OCI-LY1 (cell line): ENCODE results near the gene ZNF277.

Experiments
- H2AFZ ChIP-seq: fragments of 200-600 bp; sonication (generic), shearing (Covaris generic); 2 replicates; pipeline ENCODE4 v1.6.0; 2014; ENCODE audit warnings: antibody characterized with exemption, mild to moderate bottlenecking, low read length
- H3F3A ChIP-seq: fragments of 200-600 bp; sonication (generic), shearing (Covaris generic); 2 replicates; pipeline ENCODE4 v1.6.0; 2014; ENCODE audit warnings: mild to moderate bottlenecking, antibody characterized with exemption, low read length, moderate library complexity; ENCODE audit not compliant: insufficient read depth
- H3K27ac ChIP-seq: fragments of 200-600 bp; sonication (generic); 2 replicates; pipeline ENCODE4 v1.5.1; 2014; ENCODE audit warnings: low read length, mixed run types, mild to moderate bottlenecking, low read depth; ENCODE audit not compliant: poor library complexity, severe bottlenecking
- H3K27me3 ChIP-seq: fragments of 200-600 bp; sonication (generic); 2 replicates; pipeline ENCODE4 v1.6.0; 2014; ENCODE audit warnings: antibody characterized with exemption, mild to moderate bottlenecking, low read length, moderate library complexity; ENCODE audit not compliant: insufficient read depth
- H3K36me3 ChIP-seq: fragments of 200-600 bp; sonication (generic); 2 replicates; pipeline ENCODE4 v1.6.1; 2014; ENCODE audit warnings: mild to moderate bottlenecking, antibody characterized with exemption, low read length, moderate library complexity, mixed read lengths; ENCODE audit not compliant: insufficient read depth
- H3K4me1 ChIP-seq: fragments of 200-600 bp; sonication (generic); 2 replicates; pipeline ENCODE4 v1.5.1; 2014; ENCODE audit warnings: mild to moderate bottlenecking, low read length, moderate library complexity; ENCODE audit not compliant: insufficient read depth, severe bottlenecking
- H3K4me2 ChIP-seq: fragments of 200-600 bp; sonication (generic), shearing (Covaris generic); 2 replicates; pipeline ENCODE4 v1.6.1; 2014; ENCODE audit warnings: low read length
- H3K4me3 ChIP-seq: fragments of 200-600 bp; sonication (generic); 2 replicates; pipeline ENCODE4 v1.5.1; 2014; ENCODE audit warnings: low read length, low read depth, mild to moderate bottlenecking, mixed read lengths; ENCODE audit not compliant: poor library complexity, severe bottlenecking
- H3K79me2 ChIP-seq: fragments of 200-600 bp; shearing (Covaris generic); 2 replicates; pipeline ENCODE4 v1.6.1; 2016; ENCODE audit warnings: mixed run types, low read length, mixed read lengths; ENCODE audit not compliant: insufficient read depth
- H3K9ac ChIP-seq: fragments of 200-600 bp; sonication (generic), shearing (Covaris generic); 2 replicates; pipeline ENCODE4 v1.6.1; 2014; ENCODE audit warnings: mild to moderate bottlenecking, low read length, mixed read lengths
- H3K9me2 ChIP-seq: fragments of 200-600 bp; sonication (generic), shearing (Covaris generic); 2 replicates; pipeline ENCODE4 v1.6.1; 2014; ENCODE audit warnings: low read depth, mild to moderate bottlenecking, low read length, mixed read lengths
- H3K9me3 ChIP-seq: fragments of 200-600 bp; shearing (Covaris generic); 2 replicates; pipeline ENCODE4 v1.6.1; 2014; ENCODE audit warnings: low read length, mixed read lengths
- H4K20me1 ChIP-seq: fragments of 200-600 bp; sonication (generic), shearing (Covaris generic); 2 replicates; pipeline ENCODE4 v1.6.0; 2016; ENCODE audit warnings: mild to moderate bottlenecking, low read length; ENCODE audit not compliant: insufficient read depth
- CTCF ChIP-seq: fragments of 200-600 bp; sonication (generic), shearing (Covaris generic); IDR thresholded peaks from 2 replicates; pipeline ENCODE4 v1.5.1; 2017; ENCODE audit warnings: mild to moderate bottlenecking, antibody characterized with exemption, low read length, moderate library complexity, mixed read lengths
- EZH2 ChIP-seq: fragments of 200-600 bp; sonication (generic), shearing (Covaris generic); IDR thresholded peaks from 2 replicates; pipeline ENCODE4 v1.8.0; 2017; ENCODE audit warnings: borderline replicate concordance, mixed run types, mild to moderate bottlenecking, antibody characterized with exemption, low read length, moderate library complexity, mixed read lengths

The ZNF277 gene

GRCh38 chr7:112176693-112177415 is 29.6 kb upstream of the ZNF277 start:
- Histone ChIP-seq H3K4me1 (no peaks in the 10 kb centered on the region), H3K27ac (no peak overlapping the region), H3K9me3 (no peaks in the 10 kb centered on the region), H3K36me3 (no peaks in the 10 kb centered on the region), H3K4me2 (no peak overlapping the region), H3K4me3 (no peak overlapping the region), H2AFZ (no peak overlapping the region), H4K20me1 (no peaks in the 10 kb centered on the region), H3K9me2 (no peaks in the 10 kb centered on the region), H3F3A (no peaks in the 10 kb centered on the region), H3K9ac (no peak overlapping the region), H3K79me2 (no peaks in the 10 kb centered on the region), H3K27me3 (no peaks in the 10 kb centered on the region)
- TF ChIP-seq EZH2 (no peak), CTCF (no peak)

DNA sequence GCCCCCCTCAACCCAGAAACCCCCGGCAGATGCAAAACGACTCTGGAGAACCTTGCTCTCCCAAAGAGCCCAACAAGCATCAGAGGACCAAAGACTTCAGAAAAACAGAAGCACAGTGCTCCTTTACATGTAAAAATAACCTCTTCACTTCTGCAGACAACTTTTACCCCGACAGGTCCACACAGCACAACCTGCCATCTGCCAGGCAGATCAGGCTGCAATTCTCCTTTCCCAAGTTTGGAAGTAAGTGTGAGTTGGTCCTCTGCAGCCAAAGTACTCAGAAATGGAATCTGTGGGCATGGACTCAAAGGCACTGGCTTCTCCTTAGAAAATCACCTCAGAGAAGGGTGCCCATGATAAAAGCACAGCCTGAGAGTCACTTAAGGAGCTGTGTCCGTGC is 26.3 kb upstream of the ZNF277 start:
- no peak overlapping the region for H3K27ac ChIP-seq
- H3K9me2 ChIP-seq, result no peaks in the 10 kb centered on the region
- H3K4me1 ChIP-seq, result no peaks in the 10 kb centered on the region
- H3K4me3 ChIP-seq, result no peak overlapping the region
- TF ChIP-seq EZH2 (no peak), CTCF (no peak)
- no peak overlapping the region for H3K9ac ChIP-seq
- no peaks in the 10 kb centered on the region for H3K9me3 ChIP-seq
- no peak overlapping the region for H2AFZ ChIP-seq
- H3K36me3 ChIP-seq, result no peaks in the 10 kb centered on the region
- no peaks in the 10 kb centered on the region for H3F3A ChIP-seq
- H3K4me2 ChIP-seq, result no peak overlapping the region
- no peaks in the 10 kb centered on the region for H3K27me3 ChIP-seq
- H3K79me2 ChIP-seq, result no peaks in the 10 kb centered on the region
- H4K20me1 ChIP-seq, result no peaks in the 10 kb centered on the region

DNA sequence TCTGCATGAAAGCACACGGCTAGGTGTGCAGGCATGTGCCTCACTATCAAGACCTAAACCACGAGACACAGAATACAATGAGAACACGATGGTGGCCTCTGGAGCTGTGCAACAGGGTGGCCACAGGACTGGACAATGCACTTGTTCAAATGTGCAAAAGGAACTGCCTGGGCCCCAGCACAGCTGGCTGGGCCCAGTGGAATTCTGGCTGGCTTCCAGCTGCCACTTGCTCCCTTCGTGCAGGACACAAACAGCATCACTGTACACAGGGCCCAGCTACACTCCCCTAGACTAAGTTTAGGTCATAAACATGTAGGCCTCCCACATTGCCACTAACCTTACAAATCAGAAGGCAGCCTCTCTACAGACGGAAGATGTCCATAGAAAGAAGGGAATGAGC is 23.7 kb upstream of the ZNF277 start:
- no peaks in the 10 kb centered on the region for H3F3A ChIP-seq
- no peaks in the 10 kb centered on the region for H3K4me1 ChIP-seq
- H3K27me3 ChIP-seq, result no peaks in the 10 kb centered on the region
- H3K4me3 ChIP-seq, result no peak overlapping the region
- H3K27ac ChIP-seq, result no peak overlapping the region
- H3K9me3 ChIP-seq, result no peaks in the 10 kb centered on the region
- no peak overlapping the region for H3K4me2 ChIP-seq
- no peaks in the 10 kb centered on the region for H4K20me1 ChIP-seq
- H3K9me2 ChIP-seq, result no peaks in the 10 kb centered on the region
- H3K9ac ChIP-seq, result no peak overlapping the region
- H3K79me2 ChIP-seq, result no peaks in the 10 kb centered on the region
- no peaks in the 10 kb centered on the region for H3K36me3 ChIP-seq
- H2AFZ ChIP-seq, result no peak overlapping the region
- TF ChIP-seq CTCF, result no peak
- TF ChIP-seq EZH2, result no peak
